Common myeloid progenitor, CD34-positive (primary cell): ENCODE data around the gene KDM2B.

ENCODE experiments used
- CTCF ChIA-PET: fragments of 350-600 bp; sonication (Branson Sonifier 250); formaldehyde crosslinking; loops from one replicate; lab custom pipeline; 2021; ENCODE audit warnings: antibody characterized with exemption; lab: Charles Lee
- POLR2A ChIA-PET: fragments of 350-600 bp; sonication (Branson Sonifier 250); formaldehyde crosslinking; loops from one replicate; lab custom pipeline; 2021; ENCODE audit warnings: antibody characterized with exemption; lab: Charles Lee
- DNase-seq, 3 donors: peaks; one replicate each; pipeline versions ENCODE4 v3.0.0 to v3.0.0-alpha.2; 2013
- H3K27ac ChIP-seq, 2 experiments: 1 replicate in 1 of 2; 2 replicates in 1 of 2; pipeline ENCODE4 v1.7.0; 2013; ENCODE audit warnings: inconsistent platforms in 2 of 2, low read length in 2 of 2, mild to moderate bottlenecking in 2 of 2, low read depth in 1 of 2, moderate library complexity in 1 of 2; ENCODE audit not compliant: severe bottlenecking in 2 of 2, insufficient read depth in 1 of 2, poor library complexity in 1 of 2
- H3K27me3 ChIP-seq, 5 experiments: replicated peaks in 2 of 5; 1 replicate in 3 of 5; 2 replicates in 2 of 5; pipeline versions ENCODE4 v1.6.1 to v1.7.0; 2013; ENCODE audit warnings: low read length in 4 of 5, mild to moderate bottlenecking in 2 of 5, moderate library complexity in 2 of 5, inconsistent platforms in 1 of 5; ENCODE audit not compliant: insufficient read depth in 5 of 5, control insufficient read depth in 4 of 5
- H3K36me3 ChIP-seq, 4 experiments: 1 replicate in 2 of 4; 2 replicates in 2 of 4; pipeline versions ENCODE4 v1.6.1 to v1.7.0; 2013; ENCODE audit warnings: low read length in 3 of 4, control low read depth in 1 of 4, mild to moderate bottlenecking in 1 of 4; ENCODE audit not compliant: control insufficient read depth in 4 of 4, insufficient read depth in 4 of 4
- H3K4me1 ChIP-seq, 4 experiments: 1 replicate in 3 of 4; 2 replicates in 1 of 4; pipeline versions ENCODE4 v1.6.1 to v1.7.1; 2013; ENCODE audit warnings: low read length in 3 of 4, mild to moderate bottlenecking in 3 of 4, control low read depth in 1 of 4, inconsistent platforms in 1 of 4, moderate library complexity in 1 of 4; ENCODE audit not compliant: control insufficient read depth in 4 of 4, insufficient read depth in 4 of 4; ENCODE audit errors: control extremely low read depth in 1 of 4
- H3K4me3 ChIP-seq, 7 experiments: 1 replicate in 4 of 7; 2 replicates in 3 of 7; pipeline versions ENCODE4 v1.5.1 to v1.7.0; 2013; ENCODE audit warnings: mild to moderate bottlenecking in 7 of 7, low read length in 6 of 7, moderate library complexity in 6 of 7, inconsistent platforms in 2 of 7, low read depth in 2 of 7, control low read depth in 1 of 7; ENCODE audit not compliant: insufficient read depth in 4 of 7, control insufficient read depth in 1 of 7; ENCODE audit errors: extremely low read depth in 1 of 7
- H3K9me3 ChIP-seq, 5 experiments: 1 replicate in 4 of 5; 2 replicates in 1 of 5; pipeline versions ENCODE4 v1.6.1 to v1.7.1; 2013; ENCODE audit warnings: low read length in 4 of 5, mild to moderate bottlenecking in 2 of 5, inconsistent platforms in 1 of 5, low read depth in 1 of 5, moderate library complexity in 1 of 5; ENCODE audit not compliant: control insufficient read depth in 4 of 5, insufficient read depth in 2 of 5; ENCODE audit errors: control extremely low read depth in 1 of 5
- WGBS: methylation state at CpG from one replicate; pipeline ENCODE4 v1.1.5; 2013; ENCODE audit not compliant: insufficient coverage; 5-methylcytosine and 5-hydroxymethylcytosine counted together

The KDM2B gene

DNA sequence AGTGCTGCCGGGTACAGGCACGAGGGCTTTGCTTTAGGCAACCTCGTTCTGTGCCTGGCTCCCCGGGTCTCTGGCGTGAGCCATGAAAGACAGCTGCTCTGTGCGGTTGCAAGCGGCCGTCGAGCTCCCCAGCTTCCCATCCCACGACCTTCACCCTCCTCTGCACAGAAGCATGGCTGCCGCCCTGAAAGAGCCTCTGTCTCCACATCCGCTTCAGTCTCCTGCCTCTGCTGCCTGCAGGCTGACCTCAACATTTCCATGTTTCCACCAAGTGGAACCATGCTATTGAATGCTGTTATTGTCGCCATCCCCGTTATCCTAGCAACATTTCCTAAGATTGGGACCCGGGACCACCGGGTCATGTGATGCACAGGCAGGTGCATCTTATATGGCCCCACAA lies 57.1 kb downstream of the KDM2B start:
- H3K27ac ChIP-seq, result no peak overlapping the region
- ChIA-PET CTCF (interaction anchor here (0.6 kb wide), 1 partner anchor 45 kb away, joined by 3 read pairs; no protein-coding TSS in a partner anchor), POLR2A (no interaction called here)
- no peaks in the 10 kb centered on the region for H3K4me1 ChIP-seq
- H3K27me3 ChIP-seq, result no peaks in the 10 kb centered on the region
- peaks cover 5 to 48% (median 34%) of the 10 kb centered on the region in 4 experiments for H3K36me3 ChIP-seq
- 96% methylated on average over 16 of the region's 16 CpGs for WGBS
- H3K9me3 ChIP-seq, result no peaks in the 10 kb centered on the region
- no peak overlapping the region for H3K4me3 ChIP-seq
- no peak for DNase-seq

DNA sequence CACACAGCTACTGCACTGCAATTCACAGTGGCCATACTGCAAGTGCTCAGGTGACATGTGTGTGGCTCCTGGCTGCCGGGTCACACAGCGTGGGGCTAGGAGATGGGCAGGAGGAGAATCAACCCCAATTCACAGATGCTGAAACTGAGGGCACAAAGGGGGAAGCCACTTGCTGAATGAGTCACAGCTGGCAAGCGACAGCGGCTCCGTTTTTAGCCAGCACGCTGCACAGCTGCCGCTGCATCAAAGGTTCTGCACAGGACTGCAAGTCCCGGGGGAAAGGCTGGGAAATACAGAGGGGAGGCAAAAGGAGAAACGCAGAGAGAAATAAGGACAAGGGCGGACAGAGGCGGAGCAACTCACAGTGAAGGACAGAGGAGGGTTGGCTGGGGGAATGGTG lies 57.9 kb downstream of the KDM2B start:
- H3K36me3 ChIP-seq, result peaks cover 5 to 49% (median 37%) of the 10 kb centered on the region in 4 experiments
- POLR2A ChIA-PET, result no interaction called here
- CTCF ChIA-PET, result no interaction called here

DNA sequence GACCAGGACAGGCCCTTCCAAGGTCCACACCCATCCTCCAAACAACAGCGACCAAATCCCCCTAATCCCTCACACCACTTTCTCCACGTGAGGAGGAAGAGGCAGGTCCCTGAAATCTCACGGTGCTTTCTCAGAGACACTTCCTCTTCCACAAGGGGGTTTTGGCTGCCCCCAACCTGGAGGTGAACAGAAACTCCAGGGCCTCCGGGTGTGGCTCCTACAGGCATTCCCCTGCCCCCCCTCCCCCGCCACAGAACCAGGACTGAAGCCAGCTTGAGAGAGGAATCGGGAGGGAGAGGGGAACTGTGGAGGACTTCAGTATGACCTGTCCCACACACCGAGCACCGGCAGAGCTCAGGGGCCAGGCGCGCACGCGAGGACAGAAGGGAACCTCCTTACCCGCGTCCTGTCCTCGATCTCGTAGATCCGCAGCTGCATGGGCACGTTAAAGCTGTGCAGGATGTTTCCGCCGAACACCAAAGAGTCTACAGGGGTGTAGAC lies 60.2 kb downstream of the KDM2B start:
- Histone ChIP-seq H3K4me1 (no peaks in the 10 kb centered on the region), H3K27ac (no peak overlapping the region), H3K4me3 (no peak overlapping the region), H3K9me3 (no peaks in the 10 kb centered on the region), H3K36me3 (peaks cover 5 to 47% (median 36%) of the 10 kb centered on the region in 4 experiments), H3K27me3 (no peaks in the 10 kb centered on the region)
- CTCF ChIA-PET, result interaction anchor here (0.8 to 1.5 kb wide), 3 partner anchors 19 to 24 kb away, joined by 3 to 4 read pairs (median 3); no protein-coding TSS in a partner anchor
- POLR2A ChIA-PET, result no interaction called here
- 92% methylated on average over 17 of the region's 20 CpGs for whole genome bisulfite sequencing
- DNase-seq, result no peak

More for the DNA sequence above, 57.9 kb downstream of the KDM2B start:
- 88% methylated on average over 6 of the region's 11 CpGs for WGBS
- Histone ChIP-seq H3K27ac (no peak overlapping the region), H3K9me3 (no peaks in the 10 kb centered on the region), H3K4me3 (no peak overlapping the region), H3K4me1 (no peaks in the 10 kb centered on the region), H3K27me3 (no peaks in the 10 kb centered on the region)
- DNase-seq, result no peak

DNA sequence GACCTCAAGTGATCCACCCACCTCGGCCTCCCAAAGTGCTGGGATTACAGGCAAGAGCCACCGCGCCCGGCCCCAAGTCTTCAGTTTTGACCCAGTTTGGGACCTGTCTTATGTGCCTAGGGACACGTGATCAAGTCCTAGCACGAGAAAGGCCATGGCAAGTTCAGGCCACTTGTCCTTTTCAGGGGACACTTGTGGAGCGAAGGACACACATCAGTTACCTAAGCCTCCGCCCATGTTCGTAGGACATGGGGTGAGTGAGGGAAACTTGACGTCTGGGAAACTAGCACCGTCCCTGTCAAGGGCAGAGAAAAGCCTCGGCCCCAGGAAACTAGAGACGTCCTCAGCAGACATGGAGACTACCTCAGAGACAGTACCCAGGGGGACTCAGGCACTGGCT lies 60.7 kb downstream of the KDM2B start:
- H3K36me3 ChIP-seq, result peaks cover 5 to 44% (median 34%) of the 10 kb centered on the region in 4 experiments

DNA sequence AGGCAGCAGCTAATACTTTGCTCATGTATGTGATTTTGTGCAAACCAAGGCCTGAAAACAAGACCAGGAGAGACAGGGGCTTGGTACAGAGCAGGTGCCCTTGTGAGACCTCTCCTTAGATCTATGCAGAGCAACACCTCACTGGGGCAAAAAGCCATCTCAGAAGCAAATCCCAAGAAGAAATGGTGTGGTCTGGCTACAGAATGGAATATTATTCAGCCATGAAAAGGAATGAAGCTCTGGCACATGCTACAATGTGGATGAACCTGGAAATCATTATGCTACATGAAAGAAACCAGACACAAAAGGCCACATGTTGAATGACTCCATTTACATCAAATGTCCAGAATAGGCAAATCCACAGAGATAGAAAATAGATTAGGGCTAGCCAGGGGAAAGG lies 61.6 kb downstream of the KDM2B start:
- Histone ChIP-seq H3K27me3 (no peaks in the 10 kb centered on the region), H3K27ac (no peak overlapping the region), H3K36me3 (peaks cover 5 to 38% (median 31%) of the 10 kb centered on the region in 4 experiments), H3K4me3 (no peak overlapping the region), H3K9me3 (no peaks in the 10 kb centered on the region), H3K4me1 (peaks cover 0 to 3% (median 1%) of the 10 kb centered on the region in 4 experiments)
- POLR2A ChIA-PET, result no interaction called here
- CTCF ChIA-PET, result interaction anchor here (1.0 kb wide), 2 partner anchors 22 to 39 kb away, joined by 3 to 4 read pairs; no protein-coding TSS in a partner anchor
- no peak for DNase-seq

More for the DNA sequence above, 60.7 kb downstream of the KDM2B start:
- no peak for DNase-seq
- POLR2A ChIA-PET, result no interaction called here
- Histone ChIP-seq H3K27ac (no peak overlapping the region), H3K4me1 (no peaks in the 10 kb centered on the region), H3K27me3 (no peaks in the 10 kb centered on the region), H3K9me3 (no peaks in the 10 kb centered on the region), H3K4me3 (no peak overlapping the region)
- CTCF ChIA-PET, result interaction anchor here (1.0 to 1.3 kb wide), 2 partner anchors 18 to 23 kb away, joined by 3 to 4 read pairs; no protein-coding TSS in a partner anchor
- WGBS, result 93% methylated on average over 13 of the region's 13 CpGs

DNA sequence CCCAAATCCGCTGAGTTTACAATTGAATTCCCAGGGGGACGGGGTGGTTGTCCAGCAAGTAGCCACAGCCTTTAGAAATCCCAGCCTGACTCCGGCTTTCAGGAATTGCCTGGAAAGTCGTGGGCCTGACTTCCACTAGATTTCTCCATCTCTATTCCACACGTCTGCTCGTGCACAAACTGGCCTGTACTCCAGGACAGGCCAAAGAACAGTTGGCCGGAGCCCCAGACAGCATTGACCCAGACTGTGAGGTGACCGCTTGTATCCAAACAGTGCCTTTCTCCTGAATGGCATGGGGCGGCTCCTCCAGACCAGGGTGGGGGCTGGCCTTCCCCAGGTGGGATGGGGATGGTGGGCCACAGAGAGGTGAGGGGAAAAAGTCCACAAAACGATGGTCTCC lies 62.2 kb downstream of the KDM2B start:
- ChIA-PET CTCF (interaction anchor here (1.0 kb wide), 2 partner anchors 40 kb away, joined by 3 read pairs; no protein-coding TSS in a partner anchor), POLR2A (no interaction called here)
- 98% methylated on average over 10 of the region's 10 CpGs for WGBS
- Histone ChIP-seq H3K9me3 (no peaks in the 10 kb centered on the region), H3K36me3 (peaks cover 5 to 38% (median 29%) of the 10 kb centered on the region in 4 experiments), H3K4me1 (peaks cover 0 to 7% (median 3%) of the 10 kb centered on the region in 4 experiments), H3K27me3 (no peaks in the 10 kb centered on the region), H3K4me3 (no peak overlapping the region), H3K27ac (no peak overlapping the region)
- no peak for DNase-seq

DNA sequence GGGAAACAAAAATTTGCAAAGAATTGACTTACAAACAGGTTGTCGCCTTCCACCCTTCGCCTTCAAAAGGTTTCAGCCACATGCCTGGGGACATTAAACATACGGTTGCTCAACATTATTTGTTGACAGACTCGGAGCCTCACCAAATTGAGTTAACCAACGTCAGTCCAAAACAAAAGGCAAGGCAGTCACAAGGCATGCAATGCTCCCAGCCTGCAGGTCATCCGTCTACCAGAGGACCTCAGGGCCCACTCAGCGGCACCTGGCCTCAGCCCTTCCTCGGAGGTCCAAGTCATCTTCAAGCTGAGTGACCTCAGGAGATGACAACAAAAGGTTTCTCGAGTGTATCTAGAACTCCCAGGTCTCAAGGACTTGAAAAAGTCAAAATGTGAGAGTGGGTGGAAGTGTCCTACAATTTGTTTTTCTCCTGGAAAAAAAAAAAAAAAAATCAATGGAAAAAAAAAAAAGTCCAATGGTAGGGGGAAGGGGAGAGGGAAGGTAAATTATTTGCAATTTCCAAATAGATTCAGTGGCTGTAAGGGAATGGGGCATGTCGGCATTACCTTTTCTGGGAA lies 64.3 kb downstream of the KDM2B start:
- no peaks in the 10 kb centered on the region for H3K27me3 ChIP-seq
- ChIA-PET CTCF (interaction anchor here (1.2 to 1.5 kb wide), 3 partner anchors 16 to 152 kb away, joined by 3 to 4 read pairs (median 3); partner anchors contain the start of gene MORN3), POLR2A (no interaction called here)
- H3K27ac ChIP-seq, result no peak overlapping the region
- WGBS, result 98% methylated on average over 9 of the region's 10 CpGs
- peaks cover 0 to 7% (median 3%) of the 10 kb centered on the region in 4 experiments for H3K4me1 ChIP-seq
- no peaks in the 10 kb centered on the region for H3K9me3 ChIP-seq
- no peak for DNase-seq
- no peak overlapping the region for H3K4me3 ChIP-seq
- H3K36me3 ChIP-seq, result peaks cover 5 to 50% (median 39%) of the 10 kb centered on the region in 4 experiments
